Measurements from ENCODE around the gene AKAP13.

Gene AKAP13

DNA sequence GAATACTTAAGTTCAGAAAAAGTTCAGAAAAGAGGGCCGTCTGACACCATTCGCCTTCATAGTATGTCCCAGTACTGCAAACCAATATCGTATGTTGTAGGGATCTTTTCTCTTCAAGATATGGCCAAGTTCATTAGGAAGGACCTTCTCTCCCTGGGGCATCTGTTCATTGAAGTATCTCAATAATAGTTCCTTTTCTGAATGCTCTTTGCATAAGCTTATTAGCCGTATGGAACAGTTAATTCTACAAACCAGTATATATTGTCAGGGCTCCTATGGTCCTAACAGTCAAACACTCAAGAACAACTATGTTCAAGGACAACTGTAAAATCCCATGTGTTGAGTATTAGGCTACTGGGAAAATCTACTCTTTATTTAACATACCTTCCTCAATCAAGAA, 211.2 kb downstream of the AKAP13 start:
- Histone ChIP-seq H3K9me2 (replicated peaks; ENCODE audit: insufficient read depth, low read length) (no peaks in the 10 kb centered on the region), H3K27ac (ENCODE audit: low read depth, low read length) (no peak overlapping the region), H4K20me1 (ENCODE audit: low read depth, low read length) (0 out of 2 replicates have a peak, but pooled peaks cover 10% of the 10 kb centered on the region), H3K9me3 (ENCODE audit: insufficient read depth, low read length) (no peaks in the 10 kb centered on the region), H3K9ac (ENCODE audit: low read length) (no peak overlapping the region), H3K79me2 (ENCODE audit: insufficient read depth, low read length) (peaks cover 85% of the 10 kb centered on the region), H3K4me3 (ENCODE audit: insufficient read depth, low read length, poor library complexity, severe bottlenecking) (no peak overlapping the region), H3F3A (ENCODE audit: insufficient read depth) (peaks cover 4% of the 10 kb centered on the region; the same call in 1 of the 2 replicates), H2AFZ (ENCODE audit: low read depth, low read length, severe bottlenecking) (no peak overlapping the region), H3K27me3 (ENCODE audit: low read length) (no peaks in the 10 kb centered on the region), H3K4me2 (ENCODE audit: low read depth, low read length, poor library complexity, severe bottlenecking) (no peak overlapping the region), H3K36me3 (ENCODE audit: low read length) (peaks cover 36% of the 10 kb centered on the region; the same call in 1 of the 2 replicates)
- TF ChIP-seq CTCF (IDR thresholded peaks at IDR 0.05; ENCODE audit: insufficient read depth, low read length, poor library complexity, severe bottlenecking) (no peak), EZH2phosphoT487 (conservative IDR thresholded peaks at IDR 0.05; ENCODE audit: low read length) (no peak)

- Histone ChIP-seq H2AFZ (ENCODE audit: low read depth, low read length, severe bottlenecking) (no peak overlapping the region), H3K79me2 (ENCODE audit: insufficient read depth, low read length) (peaks cover 85% of the 10 kb centered on the region), H3K9ac (ENCODE audit: low read length) (no peak overlapping the region), H3K9me2 (replicated peaks; ENCODE audit: insufficient read depth, low read length) (no peaks in the 10 kb centered on the region), H3K36me3 (ENCODE audit: low read length) (peaks cover 34% of the 10 kb centered on the region; the same call in 1 of the 2 replicates), H4K20me1 (ENCODE audit: low read depth, low read length) (0 out of 2 replicates have a peak, but pooled peaks cover 10% of the 10 kb centered on the region), H3K27me3 (ENCODE audit: low read length) (no peaks in the 10 kb centered on the region), H3F3A (ENCODE audit: insufficient read depth) (peaks cover 4% of the 10 kb centered on the region; the same call in 1 of the 2 replicates), H3K4me2 (ENCODE audit: low read depth, low read length, poor library complexity, severe bottlenecking) (no peak overlapping the region), H3K4me3 (ENCODE audit: insufficient read depth, low read length, poor library complexity, severe bottlenecking) (no peak overlapping the region), H3K9me3 (ENCODE audit: insufficient read depth, low read length) (no peaks in the 10 kb centered on the region), H3K27ac (ENCODE audit: low read depth, low read length) (no peak overlapping the region)
- TF ChIP-seq EZH2phosphoT487 (conservative IDR thresholded peaks at IDR 0.05; ENCODE audit: low read length): no peak
- no peak for TF ChIP-seq CTCF (IDR thresholded peaks at IDR 0.05; ENCODE audit: insufficient read depth, low read length, poor library complexity, severe bottlenecking)
Measured at GRCh38 chr15:85592148-85592547, 211.7 kb downstream of the AKAP13 start.

GRCh38 chr15:85593809-85594445, 213.5 kb downstream of the AKAP13 start:
- Histone ChIP-seq H4K20me1 (ENCODE audit: low read depth, low read length) (0 out of 2 replicates have a peak, but pooled peaks cover 10% of the 10 kb centered on the region), H3K4me2 (ENCODE audit: low read depth, low read length, poor library complexity, severe bottlenecking) (no peak overlapping the region), H3K27me3 (ENCODE audit: low read length) (no peaks in the 10 kb centered on the region), H3K9me3 (ENCODE audit: insufficient read depth, low read length) (no peaks in the 10 kb centered on the region), H3K4me3 (ENCODE audit: insufficient read depth, low read length, poor library complexity, severe bottlenecking) (no peak overlapping the region), H3K9me2 (replicated peaks; ENCODE audit: insufficient read depth, low read length) (no peaks in the 10 kb centered on the region), H3K27ac (ENCODE audit: low read depth, low read length) (no peak overlapping the region), H2AFZ (ENCODE audit: low read depth, low read length, severe bottlenecking) (no peak overlapping the region), H3K36me3 (ENCODE audit: low read length) (peaks cover 22% of the 10 kb centered on the region; the same call in 1 of the 2 replicates), H3F3A (ENCODE audit: insufficient read depth) (peaks cover 4% of the 10 kb centered on the region; the same call in 1 of the 2 replicates), H3K79me2 (ENCODE audit: insufficient read depth, low read length) (peaks cover 84% of the 10 kb centered on the region), H3K9ac (ENCODE audit: low read length) (no peak overlapping the region)
- TF ChIP-seq CTCF (IDR thresholded peaks at IDR 0.05; ENCODE audit: insufficient read depth, low read length, poor library complexity, severe bottlenecking) (no peak), EZH2phosphoT487 (conservative IDR thresholded peaks at IDR 0.05; ENCODE audit: low read length) (no peak)

Measured in SU-DHL-6 (cell line).